B cell (primary cell): ENCODE data around the gene CRYGD. TPM values are rescaled to one million over a fixed set of nuclear protein-coding genes. Genes with fewer than 3 reads are reported as not detected.
"Not testable (repeated sequence)": the region's sequence is repeated elsewhere in the genome, so short reads cannot be mapped to it uniquely, and the experiment has no call there.

Experiments used
- ATAC-seq: fragments of 200-7000 bp; cut with Tn5 transposase; one replicate; pipeline ENCODE4 v1.10.0; 2021; ENCODE audit warnings: low read depth, mild to moderate bottlenecking, moderate number of reproducible peaks, moderate library complexity
- CTCF ChIA-PET: fragments of 350-600 bp; sonication (Branson Sonifier 250); formaldehyde crosslinking; loops from one replicate; lab custom pipeline; 2021; ENCODE audit warnings: antibody characterized with exemption, inconsistent platforms; lab: Charles Lee
- POLR2A ChIA-PET: fragments of 350-600 bp; sonication (Branson Sonifier 250); formaldehyde crosslinking; loops from one replicate; lab custom pipeline; 2021; ENCODE audit warnings: antibody characterized with exemption; lab: Charles Lee
- DNase-seq: peaks from one replicate; pipeline ENCODE4 v3.0.0; 2013
- H2AFZ ChIP-seq: 2 replicates; pipeline ENCODE4 v1.6.1; 2012; ENCODE audit warnings: mild to moderate bottlenecking, low read depth, low read length; ENCODE audit not compliant: insufficient read depth, poor library complexity, severe bottlenecking
- H3K27ac ChIP-seq, 2 donors: 1 replicate in 1 of 2; 2 replicates in 1 of 2; pipeline ENCODE4 v1.5.1; 2012 to 2013; ENCODE audit warnings: low read length in 2 of 2, mild to moderate bottlenecking in 2 of 2, moderate library complexity in 1 of 2
- H3K27me3 ChIP-seq, 4 experiments: fragments of 200-600 bp in 1 of 4; sonication (generic) in 1 of 4; replicated peaks in 1 of 4; 1 replicate in 2 of 4; 2 replicates in 2 of 4; pipeline versions ENCODE4 v1.6.1 to v1.7.0; 2013 to 2016; ENCODE audit warnings: low read length in 3 of 4, mild to moderate bottlenecking in 2 of 4, mixed read lengths in 1 of 4, moderate library complexity in 1 of 4; ENCODE audit not compliant: insufficient read depth in 4 of 4, control insufficient read depth in 3 of 4; ENCODE audit errors: control extremely low read depth in 1 of 4
- H3K36me3 ChIP-seq, 2 experiments: replicated peaks in 1 of 2; 1 replicate in 1 of 2; 2 replicates in 1 of 2; pipeline versions ENCODE4 v1.6.1 to v1.7.1; 2013; ENCODE audit warnings: low read length in 1 of 2; ENCODE audit not compliant: insufficient read depth in 2 of 2, control insufficient read depth in 1 of 2; ENCODE audit errors: control extremely low read depth in 1 of 2, extremely low read depth in 1 of 2
- H3K4me1 ChIP-seq, 2 donors: fragments of 200-600 bp in 1 of 2; sonication (generic) in 1 of 2; 1 replicate in 1 of 2; 2 replicates in 1 of 2; pipeline versions ENCODE4 v1.5.1 to v1.6.1; 2013 to 2017; ENCODE audit warnings: low read length in 2 of 2; ENCODE audit not compliant: control insufficient read depth in 2 of 2, insufficient read depth in 2 of 2
- H3K4me2 ChIP-seq: replicated peaks from 2 replicates; pipeline ENCODE3; 2012; ENCODE audit warnings: mild to moderate bottlenecking, low read depth, low read length; ENCODE audit not compliant: poor library complexity, severe bottlenecking
- H3K4me3 ChIP-seq, 5 experiments: fragments of 200-600 bp in 1 of 5; sonication (generic) in 1 of 5; 1 replicate in 3 of 5; 2 replicates in 2 of 5; pipeline versions ENCODE4 v1.5.1 to v1.7.0; 2011 to 2016; ENCODE audit warnings: low read length in 4 of 5, mild to moderate bottlenecking in 4 of 5, low read depth in 2 of 5, control low read depth in 1 of 5, moderate library complexity in 1 of 5; ENCODE audit not compliant: insufficient read depth in 1 of 5; ENCODE audit errors: control extremely low read depth in 1 of 5, extremely low read depth in 1 of 5
- H3K79me2 ChIP-seq: fragments of 200-600 bp; sonication (generic); one replicate; pipeline ENCODE4 v1.6.0; 2016; ENCODE audit warnings: low read length; ENCODE audit not compliant: control insufficient read depth, insufficient read depth
- H3K9ac ChIP-seq: fragments of 200-600 bp; sonication (generic); 2 replicates; pipeline ENCODE4 v1.6.1; 2017; ENCODE audit warnings: mild to moderate bottlenecking, low read length, moderate library complexity
- H3K9me3 ChIP-seq, 3 donors: one replicate each; pipeline versions ENCODE4 v1.6.1 to v1.7.1; 2013; ENCODE audit warnings: low read length in 2 of 3; ENCODE audit not compliant: control insufficient read depth in 2 of 3, insufficient read depth in 1 of 3; ENCODE audit errors: control extremely low read depth in 1 of 3
- H4K20me1 ChIP-seq: 2 replicates; pipeline ENCODE4 v1.6.0; 2012; ENCODE audit warnings: mild to moderate bottlenecking, low read length; ENCODE audit not compliant: insufficient read depth, control insufficient read depth, poor library complexity, severe bottlenecking
- H3K27ac Mint-ChIP-seq: one replicate; pipeline ENCODE4 v1.8.0; 2021; ENCODE audit warnings: mixed read lengths
- H3K27me3 Mint-ChIP-seq: one replicate; pipeline ENCODE4 v1.8.0; 2021; ENCODE audit warnings: mixed read lengths
- H3K4me1 Mint-ChIP-seq: one replicate; pipeline ENCODE4 v1.8.0; 2021; ENCODE audit warnings: mixed read lengths
- H3K4me3 Mint-ChIP-seq: one replicate; pipeline ENCODE4 v1.8.0; 2021; ENCODE audit warnings: mixed read lengths
- H3K9me3 Mint-ChIP-seq: one replicate; pipeline ENCODE4 v1.8.0; 2022; ENCODE audit warnings: mixed read lengths; ENCODE audit not compliant: insufficient read depth
- EZH2 ChIP-seq: IDR thresholded peaks from 2 replicates; pipeline ENCODE4 v1.6.1; 2012; ENCODE audit warnings: borderline replicate concordance, low read depth, mild to moderate bottlenecking, moderate library complexity, low read length; ENCODE audit not compliant: insufficient read depth, poor library complexity, severe bottlenecking
- WGBS: methylation state at CpG from one replicate; pipeline ENCODE4 v1.1.5; 2013; ENCODE audit warnings: missing lambda C conversion rate; ENCODE audit not compliant: insufficient coverage; 5-methylcytosine and 5-hydroxymethylcytosine counted together
- intact Hi-C: fragments of 100-400 bp; cut with micrococcal nuclease; formaldehyde crosslinking; loops from one replicate; pipeline ENCODE4 v1.10.0; 2022
- polyA plus RNA-seq: library from polyadenylated mRNA; depleted of rRNA; stranded (reverse); fragments of >200 nt; gene quantifications from 2 replicates; pipeline ENCODE4 v1.2.3, GENCODE V29; 2012
- total RNA-seq, 2 donors: library from RNA; stranded (reverse); fragments of 120-200 nt in 1 of 2; gene quantifications; 1 replicate in 1 of 2; 2 replicates in 1 of 2; pipeline versions ENCODE4 v1.2.3 to v1.2.4, GENCODE V29; 2013 to 2022
- TF ChIP-seq, protein P1 (sequence below): fragments of 200-600 bp; IDR thresholded peaks from one replicate; pipeline ENCODE4 v1.8.0; 2022; ENCODE audit warnings: antibody characterized with exemption, mild to moderate bottlenecking

Gene CRYGD
- total and polyA plus RNA-seq, 2 donors (not counting 1 experiment from before 2014, with no cell fraction given), result not detected

DNA sequence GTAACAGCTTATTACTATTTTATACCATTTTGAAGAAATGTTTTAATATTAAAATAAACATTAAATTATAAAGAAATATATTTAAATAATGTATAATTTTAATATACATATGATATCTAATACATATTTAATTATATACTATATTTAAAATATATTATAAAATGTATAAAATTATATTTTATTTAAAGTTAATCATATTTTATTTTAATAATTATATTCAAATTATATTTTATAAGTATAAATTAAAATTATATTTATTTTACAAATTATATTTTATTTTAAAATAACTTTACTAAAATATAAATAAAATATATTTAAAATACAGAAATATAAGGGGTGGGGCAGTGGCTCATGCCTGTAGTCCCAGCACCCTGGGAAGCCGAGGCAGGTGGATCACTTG, 2.1 kb downstream of the CRYGD start:
- ATAC-seq (no peak), DNase-seq (no peak)
- H3K27me3 ChIP-seq, result peaks cover 0 to 16% (median 12%) of the 10 kb centered on the region in 4 experiments
- WGBS, result no CpG with 5 or more reads among the region's 1 CpG
- Mint-ChIP-seq H3K4me3 (no peak overlapping the region), H3K9me3 (no peaks in the 10 kb centered on the region), H3K4me1 (peaks cover 11% of the 10 kb centered on the region), H3K27me3 (peaks cover 35% of the 10 kb centered on the region), H3K27ac (no peak overlapping the region)
- H3K4me2 ChIP-seq, result no peak overlapping the region
- POLR2A ChIA-PET, result no interaction called here
- no peak overlapping the region for H2AFZ ChIP-seq
- no peak for TF ChIP-seq EZH2
- TF ChIP-seq, protein P1, sequence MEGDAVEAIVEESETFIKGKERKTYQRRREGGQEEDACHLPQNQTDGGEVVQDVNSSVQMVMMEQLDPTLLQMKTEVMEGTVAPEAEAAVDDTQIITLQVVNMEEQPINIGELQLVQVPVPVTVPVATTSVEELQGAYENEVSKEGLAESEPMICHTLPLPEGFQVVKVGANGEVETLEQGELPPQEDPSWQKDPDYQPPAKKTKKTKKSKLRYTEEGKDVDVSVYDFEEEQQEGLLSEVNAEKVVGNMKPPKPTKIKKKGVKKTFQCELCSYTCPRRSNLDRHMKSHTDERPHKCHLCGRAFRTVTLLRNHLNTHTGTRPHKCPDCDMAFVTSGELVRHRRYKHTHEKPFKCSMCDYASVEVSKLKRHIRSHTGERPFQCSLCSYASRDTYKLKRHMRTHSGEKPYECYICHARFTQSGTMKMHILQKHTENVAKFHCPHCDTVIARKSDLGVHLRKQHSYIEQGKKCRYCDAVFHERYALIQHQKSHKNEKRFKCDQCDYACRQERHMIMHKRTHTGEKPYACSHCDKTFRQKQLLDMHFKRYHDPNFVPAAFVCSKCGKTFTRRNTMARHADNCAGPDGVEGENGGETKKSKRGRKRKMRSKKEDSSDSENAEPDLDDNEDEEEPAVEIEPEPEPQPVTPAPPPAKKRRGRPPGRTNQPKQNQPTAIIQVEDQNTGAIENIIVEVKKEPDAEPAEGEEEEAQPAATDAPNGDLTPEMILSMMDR, result no peak
- H3K9ac ChIP-seq, result no peak overlapping the region
- H3K4me1 ChIP-seq, result peaks cover 0 to 8% of the 10 kb centered on the region in 2 donors
- H3K27ac ChIP-seq, result no peak overlapping the region
- CTCF ChIA-PET, result no interaction called here
- H3K9me3 ChIP-seq, result no peaks in the 10 kb centered on the region
- no peaks in the 10 kb centered on the region for H3K79me2 ChIP-seq
- no peak overlapping the region for H3K4me3 ChIP-seq
- no peaks in the 10 kb centered on the region for H3K36me3 ChIP-seq
- intact Hi-C loops, result no loop called here
- no peaks in the 10 kb centered on the region for H4K20me1 ChIP-seq

GRCh38 chr2:208118918-208119317, 5.4 kb downstream of the CRYGD start:
- Histone ChIP-seq H4K20me1 (no peaks in the 10 kb centered on the region), H3K27ac (no peak overlapping the region), H3K79me2 (no peaks in the 10 kb centered on the region), H3K27me3 (peaks cover 0 to 7% (median 3%) of the 10 kb centered on the region in 4 experiments), H3K9ac (no peak overlapping the region), H3K4me2 (no peak overlapping the region), H3K9me3 (no peaks in the 10 kb centered on the region), H3K4me1 (no peaks in the 10 kb centered on the region), H3K4me3 (no peak overlapping the region), H2AFZ (no peak overlapping the region), H3K36me3 (no peaks in the 10 kb centered on the region)
- Mint-ChIP-seq H3K4me1 (peaks cover 3% of the 10 kb centered on the region), H3K9me3 (no peaks in the 10 kb centered on the region), H3K27me3 (peaks cover 14% of the 10 kb centered on the region), H3K4me3 (no peak overlapping the region), H3K27ac (no peak overlapping the region)
- WGBS, result 100% methylated on average over 1 of the region's 3 CpGs
- POLR2A ChIA-PET, result no interaction called here
- CTCF ChIA-PET, result no interaction called here
- ATAC-seq (no peak), DNase-seq (no peak)
- TF ChIP-seq EZH2, result no peak
- TF ChIP-seq, protein P1, result no peak
- intact Hi-C loops, result no loop called here

GRCh38 chr2:208117390-208117789, 6.9 kb downstream of the CRYGD start:
- CTCF ChIA-PET, result interaction anchor here (0.6 kb wide), 1 partner anchor 1239 kb away, joined by 5 read pairs; no protein-coding TSS in a partner anchor
- H3K79me2 ChIP-seq, H3K9me3 Mint-ChIP-seq, H3K9ac ChIP-seq, H3K27ac Mint-ChIP-seq, H3K27me3 ChIP-seq, H3K4me1 ChIP-seq, H3K36me3 ChIP-seq, H3K4me3 ChIP-seq, H3K9me3 ChIP-seq, H3K4me2 ChIP-seq, H2AFZ ChIP-seq, ATAC-seq, H3K27ac ChIP-seq, H3K4me1 Mint-ChIP-seq, H3K4me3 Mint-ChIP-seq, DNase-seq, POLR2A ChIA-PET, intact Hi-C loops, H4K20me1 ChIP-seq: not testable (repeated sequence)
- H3K27me3 Mint-ChIP-seq, result peaks cover 12% of the 10 kb centered on the region
- 98% methylated on average over 7 of the region's 11 CpGs for WGBS
